ENCODE data around the gene USP3. TPM values are rescaled to one million over a fixed set of nuclear protein-coding genes. Genes with fewer than 3 reads are reported as not detected.
A peak's percentile ranks its signal among the peaks of the same experiment; 100 is the strongest.

Gene USP3
- total RNA-seq, 1 donor from 2014 or later, result 74.5 TPM

GRCh38 chr15:63502843-63503738 is 1.3 kb upstream of the USP3 start:
- intact Hi-C loops (cut with DNase I), result no loop called here
- no peaks in the 10 kb centered on the region for H3K36me3 ChIP-seq
- DNase-seq, result peak; percentile 98
- TF ChIP-seq, protein P1, sequence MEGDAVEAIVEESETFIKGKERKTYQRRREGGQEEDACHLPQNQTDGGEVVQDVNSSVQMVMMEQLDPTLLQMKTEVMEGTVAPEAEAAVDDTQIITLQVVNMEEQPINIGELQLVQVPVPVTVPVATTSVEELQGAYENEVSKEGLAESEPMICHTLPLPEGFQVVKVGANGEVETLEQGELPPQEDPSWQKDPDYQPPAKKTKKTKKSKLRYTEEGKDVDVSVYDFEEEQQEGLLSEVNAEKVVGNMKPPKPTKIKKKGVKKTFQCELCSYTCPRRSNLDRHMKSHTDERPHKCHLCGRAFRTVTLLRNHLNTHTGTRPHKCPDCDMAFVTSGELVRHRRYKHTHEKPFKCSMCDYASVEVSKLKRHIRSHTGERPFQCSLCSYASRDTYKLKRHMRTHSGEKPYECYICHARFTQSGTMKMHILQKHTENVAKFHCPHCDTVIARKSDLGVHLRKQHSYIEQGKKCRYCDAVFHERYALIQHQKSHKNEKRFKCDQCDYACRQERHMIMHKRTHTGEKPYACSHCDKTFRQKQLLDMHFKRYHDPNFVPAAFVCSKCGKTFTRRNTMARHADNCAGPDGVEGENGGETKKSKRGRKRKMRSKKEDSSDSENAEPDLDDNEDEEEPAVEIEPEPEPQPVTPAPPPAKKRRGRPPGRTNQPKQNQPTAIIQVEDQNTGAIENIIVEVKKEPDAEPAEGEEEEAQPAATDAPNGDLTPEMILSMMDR (IDR thresholded peaks at IDR 0.05), result no peak
- H3K4me3 ChIP-seq, result peak overlapping the region; percentile 82
- H3K4me1 ChIP-seq, result peaks cover 74% of the 10 kb centered on the region
- peak; percentile 75 to 83 for ATAC-seq
- H3K27ac ChIP-seq, result peak overlapping the region; percentile 99
- no peaks in the 10 kb centered on the region for H3K27me3 ChIP-seq (ENCODE audit: low read depth)
- H3K9me3 ChIP-seq, result no peaks in the 10 kb centered on the region

- ATAC-seq (peak; percentile 57 to 65), DNase-seq (peak; percentile 82)
- Histone ChIP-seq H3K36me3 (no peaks in the 10 kb centered on the region), H3K4me3 (peak overlapping the region; percentile 82), H3K27ac (peak overlapping the region; percentile 99), H3K27me3 (ENCODE audit: low read depth) (no peaks in the 10 kb centered on the region), H3K4me1 (peaks cover 74% of the 10 kb centered on the region), H3K9me3 (no peaks in the 10 kb centered on the region)
- intact Hi-C loops (cut with DNase I), result no loop called here
- TF ChIP-seq, protein P1 (IDR thresholded peaks at IDR 0.05), result no peak
These were observed 600 bp upstream of the USP3 start for GRCh38 chr15:63503739-63504246.

- intact Hi-C loops (cut with DNase I), result no loop called here
- Histone ChIP-seq H3K27ac (peak overlapping the region; percentile 99), H3K9me3 (no peaks in the 10 kb centered on the region), H3K4me3 (peak overlapping the region; percentile 82), H3K36me3 (no peaks in the 10 kb centered on the region), H3K27me3 (ENCODE audit: low read depth) (no peaks in the 10 kb centered on the region), H3K4me1 (peaks cover 74% of the 10 kb centered on the region)
- ATAC-seq (no peak), DNase-seq (peak; percentile 83)
- TF ChIP-seq, protein P1 (IDR thresholded peaks at IDR 0.05), result peak; percentile 20
These were observed 817 bp downstream of the USP3 start for GRCh38 chr15:63504979-63505841.

DNA sequence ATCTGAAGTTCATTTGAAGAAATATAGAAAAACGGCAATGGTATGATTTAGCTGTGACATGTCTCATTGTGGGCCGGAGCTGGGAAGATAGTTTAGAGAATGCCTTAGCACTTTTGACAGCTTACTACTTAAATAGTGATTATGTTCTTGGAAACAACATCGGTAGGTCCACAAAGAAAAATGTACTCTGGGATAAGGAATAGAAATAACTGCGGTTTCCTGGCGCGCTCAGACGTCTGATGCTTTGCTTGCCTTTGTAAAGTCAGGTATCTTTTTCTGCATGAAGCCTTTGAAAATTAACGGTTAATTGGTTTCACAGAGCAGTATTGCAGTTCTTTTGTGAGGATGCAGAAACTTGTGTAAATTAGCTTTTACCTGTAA is 1.4 kb downstream of the USP3 start:
- intact Hi-C loops (cut with DNase I), result no loop called here
- TF ChIP-seq, protein P1 (IDR thresholded peaks at IDR 0.05), result no peak
- H3K27ac ChIP-seq, result peak overlapping the region; percentile 99
- no peaks in the 10 kb centered on the region for H3K27me3 ChIP-seq (ENCODE audit: low read depth)
- peak overlapping the region; percentile 82 for H3K4me3 ChIP-seq
- DNase-seq (no peak), ATAC-seq (no peak)
- no peaks in the 10 kb centered on the region for H3K9me3 ChIP-seq
- peaks cover 74% of the 10 kb centered on the region for H3K4me1 ChIP-seq
- H3K36me3 ChIP-seq, result no peaks in the 10 kb centered on the region

DNA sequence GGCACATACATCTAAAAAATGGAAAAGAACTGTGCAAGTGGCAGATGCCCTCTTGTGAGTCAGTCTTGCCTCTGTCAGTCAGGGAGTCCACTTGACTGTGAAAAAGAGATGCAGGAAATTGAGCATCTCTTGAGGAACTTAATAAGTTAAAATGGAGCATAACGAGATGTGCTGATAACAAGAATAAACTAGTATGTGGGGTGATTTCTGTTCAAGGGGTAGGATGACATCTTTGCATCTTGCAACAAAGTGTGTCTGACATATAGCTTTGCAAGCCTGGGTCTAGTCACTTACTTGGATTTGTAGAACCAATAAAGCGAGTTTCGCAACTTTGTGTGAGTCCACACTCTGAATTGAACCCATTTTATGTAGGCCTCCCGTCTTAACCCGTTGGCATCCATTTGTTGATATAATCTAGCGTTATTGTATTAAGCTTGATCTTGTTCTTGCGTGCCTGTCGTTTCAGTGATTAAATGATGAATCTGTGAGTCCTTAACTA is 2.2 kb downstream of the USP3 start:
- Histone ChIP-seq H3K9me3 (no peaks in the 10 kb centered on the region), H3K4me1 (peaks cover 70% of the 10 kb centered on the region), H3K4me3 (peak overlapping the region; percentile 82), H3K27me3 (ENCODE audit: low read depth) (no peaks in the 10 kb centered on the region), H3K36me3 (no peaks in the 10 kb centered on the region), H3K27ac (no peak overlapping the region)
- DNase-seq, result no peak
- TF ChIP-seq, protein P1 (IDR thresholded peaks at IDR 0.05), result no peak
- intact Hi-C loops (cut with DNase I), result no loop called here
- no peak for ATAC-seq

Data from lower lobe of right lung (tissue), 2 donors.